Measurements from ENCODE around the gene GCA.

- no peak for TF ChIP-seq CTCF (IDR thresholded peaks at IDR 0.05; ENCODE audit: insufficient read depth, low read length, poor library complexity, severe bottlenecking)
- TF ChIP-seq EZH2phosphoT487 (conservative IDR thresholded peaks at IDR 0.05; ENCODE audit: low read length) = no peak
Observed at GRCh38 chr2:162344617-162344950, 652 bp downstream of the GCA start.

Data from SU-DHL-6 (cell line).